OCI-LY3 (cell line): Measurements from ENCODE around the gene EFS.

ENCODE experiments used
- H2AFZ ChIP-seq: fragments of 200-600, 300-600 bp; shearing (Covaris generic); 2 replicates; pipeline ENCODE4 v1.6.0; 2014; ENCODE audit warnings: antibody characterized with exemption, low read depth, low read length
- H3K27ac ChIP-seq: fragments of 200-600, 300-600 bp; sonication (generic); 2 replicates; pipeline ENCODE4 v1.5.1; 2014; ENCODE audit warnings: mild to moderate bottlenecking, low read length, moderate library complexity, mixed read lengths
- H3K27me3 ChIP-seq: fragments of 200-600, 300-600 bp; sonication (generic); 2 replicates; pipeline ENCODE4 v1.6.1; 2014; ENCODE audit warnings: low read depth, low read length, mixed read lengths
- H3K36me3 ChIP-seq: fragments of 200-600, 300-600 bp; sonication (generic); replicated peaks from 2 replicates; pipeline ENCODE3; 2014; ENCODE audit warnings: low read depth, low read length, mixed read lengths
- H3K4me1 ChIP-seq: fragments of 300-600, 200-600 bp; sonication (generic); 2 replicates; pipeline ENCODE4 v1.6.1; 2014; ENCODE audit warnings: low read length, mixed read lengths
- H3K4me2 ChIP-seq: fragments of 200-600, 300-600 bp; sonication (generic); 2 replicates; pipeline ENCODE4 v1.6.1; 2014; ENCODE audit warnings: low read length, mixed read lengths
- H3K4me3 ChIP-seq: fragments of 300-600, 200-600 bp; sonication (generic); 2 replicates; pipeline ENCODE4 v1.5.1; 2014; ENCODE audit warnings: antibody characterized with exemption, mild to moderate bottlenecking, low read length, moderate library complexity
- H3K79me2 ChIP-seq: fragments of 300-600, 200-600 bp; shearing (Covaris generic); 2 replicates; pipeline ENCODE4 v1.6.1; 2014; ENCODE audit warnings: mild to moderate bottlenecking, low read length, mixed read lengths
- H3K9ac ChIP-seq: fragments of 300-600, 200-600 bp; shearing (Covaris generic); 2 replicates; pipeline ENCODE4 v1.6.0; 2014; ENCODE audit warnings: mild to moderate bottlenecking, low read length, moderate library complexity
- H3K9me3 ChIP-seq: fragments of 200-600, 300-600 bp; shearing (Covaris generic); 2 replicates; pipeline ENCODE4 v1.6.1; 2014; ENCODE audit warnings: low read length, mixed read lengths; ENCODE audit not compliant: insufficient read depth
- H4K20me1 ChIP-seq: fragments of 200-600, 300-600 bp; sonication (generic); 2 replicates; pipeline ENCODE4 v1.6.1; 2016; ENCODE audit warnings: low read length, mixed read lengths; ENCODE audit not compliant: insufficient read depth
- CTCF ChIP-seq: fragments of 200-600, 300-600 bp; sonication (generic); IDR thresholded peaks from 2 replicates; pipeline ENCODE4 v1.5.1; 2014; ENCODE audit warnings: antibody characterized with exemption, low read length, low read depth
- EZH2phosphoT487 ChIP-seq: fragments of 200-600 bp; shearing (Covaris generic); IDR thresholded peaks from 2 replicates; pipeline ENCODE4 v1.6.1; 2018; ENCODE audit warnings: antibody characterized with exemption, mixed run types, low read depth

Gene EFS

GRCh38 chr14:23376482-23377197, 11.7 kb upstream of the EFS start, which contains the start of gene CMTM5:
Gene CMTM5, plus strand, starts transcription at chr14:23377046. Its CDS starts 206 bp downstream, at chr14:23377252.
- H3K36me3 ChIP-seq = no peaks in the 10 kb centered on the region
- no peaks in the 10 kb centered on the region for H3K4me1 ChIP-seq
- H3K27ac ChIP-seq = no peak within 1 kb of the TSS
- H3K4me2 ChIP-seq = no peak within 1 kb of the TSS
- peaks cover 11% of the 10 kb centered on the region for H3K27me3 ChIP-seq
- no peak within 1 kb of the TSS for H3K9ac ChIP-seq
- no peak within 1 kb of the TSS for H3K4me3 ChIP-seq
- no peaks in the 10 kb centered on the region for H4K20me1 ChIP-seq
- H2AFZ ChIP-seq = no peak within 1 kb of the TSS
- H3K79me2 ChIP-seq = no peaks in the 10 kb centered on the region
- TF ChIP-seq EZH2phosphoT487 (no peak), CTCF (no peak)
- no peaks in the 10 kb centered on the region for H3K9me3 ChIP-seq

GRCh38 chr14:23375527-23376251, 10.7 kb upstream of the EFS start:
- no peak for TF ChIP-seq CTCF
- TF ChIP-seq EZH2phosphoT487 = no peak

GRCh38 chr14:23373041-23373440, 8.1 kb upstream of the EFS start:
- Histone ChIP-seq H3K4me3 (no peak overlapping the region), H3K36me3 (no peaks in the 10 kb centered on the region)

More at GRCh38 chr14:23375527-23376251, 10.7 kb upstream of the EFS start:
- Histone ChIP-seq H3K4me1 (no peaks in the 10 kb centered on the region), H3K36me3 (no peaks in the 10 kb centered on the region), H3K4me2 (no peak overlapping the region), H3K9ac (no peak overlapping the region), H3K79me2 (no peaks in the 10 kb centered on the region), H3K27ac (no peak overlapping the region), H3K9me3 (no peaks in the 10 kb centered on the region), H4K20me1 (no peaks in the 10 kb centered on the region), H3K4me3 (no peak overlapping the region), H2AFZ (no peak overlapping the region), H3K27me3 (peaks cover 6% of the 10 kb centered on the region; the same call in 1 of the 2 replicates)

More at GRCh38 chr14:23373041-23373440, 8.1 kb upstream of the EFS start:
- Histone ChIP-seq H3K27me3 (no peaks in the 10 kb centered on the region; the same call in 1 of the 2 replicates), H4K20me1 (no peaks in the 10 kb centered on the region), H3K27ac (no peak overlapping the region), H3K9ac (no peak overlapping the region), H3K4me2 (no peak overlapping the region), H3K9me3 (no peaks in the 10 kb centered on the region), H2AFZ (no peak overlapping the region), H3K4me1 (no peaks in the 10 kb centered on the region), H3K79me2 (no peaks in the 10 kb centered on the region)
- TF ChIP-seq EZH2phosphoT487 (no peak), CTCF (no peak)
